Nephron (organoid): Measurements from ENCODE around the gene CCL17.

Experiments used
- H3K27ac Mint-ChIP-seq, 3 experiments: 2 replicates each; pipeline ENCODE4 v1.8.0; 2020; ENCODE audit warnings: mixed read lengths in 3 of 3, mild to moderate bottlenecking in 2 of 3, moderate library complexity in 1 of 3
- H3K27me3 Mint-ChIP-seq: 2 replicates; pipeline ENCODE4 v1.8.0; 2021; ENCODE audit warnings: low read depth, mild to moderate bottlenecking, moderate library complexity, mixed read lengths
- H3K36me3 Mint-ChIP-seq: 2 replicates; pipeline ENCODE4 v1.8.0; 2020; ENCODE audit warnings: low read depth, mixed read lengths
- H3K4me1 Mint-ChIP-seq: 2 replicates; pipeline ENCODE4 v1.8.0; 2020; ENCODE audit warnings: mixed read lengths
- H3K4me3 Mint-ChIP-seq, 3 experiments: 2 replicates each; pipeline ENCODE4 v1.8.0; 2020; ENCODE audit warnings: mild to moderate bottlenecking in 3 of 3, mixed read lengths in 3 of 3, moderate library complexity in 2 of 3
- H3K9me3 Mint-ChIP-seq: 2 replicates; pipeline ENCODE4 v1.8.0; 2020; ENCODE audit warnings: mixed read lengths
- TF ChIP-seq, protein P1 (sequence below), 3 experiments: fragments of 200-600 bp; sonication (generic); IDR thresholded peaks; one replicate each; pipeline ENCODE4 v1.5.0; 2021; ENCODE audit warnings: antibody characterized with exemption in 3 of 3; ENCODE audit not compliant: unreplicated experiment in 3 of 3

Gene CCL17

DNA sequence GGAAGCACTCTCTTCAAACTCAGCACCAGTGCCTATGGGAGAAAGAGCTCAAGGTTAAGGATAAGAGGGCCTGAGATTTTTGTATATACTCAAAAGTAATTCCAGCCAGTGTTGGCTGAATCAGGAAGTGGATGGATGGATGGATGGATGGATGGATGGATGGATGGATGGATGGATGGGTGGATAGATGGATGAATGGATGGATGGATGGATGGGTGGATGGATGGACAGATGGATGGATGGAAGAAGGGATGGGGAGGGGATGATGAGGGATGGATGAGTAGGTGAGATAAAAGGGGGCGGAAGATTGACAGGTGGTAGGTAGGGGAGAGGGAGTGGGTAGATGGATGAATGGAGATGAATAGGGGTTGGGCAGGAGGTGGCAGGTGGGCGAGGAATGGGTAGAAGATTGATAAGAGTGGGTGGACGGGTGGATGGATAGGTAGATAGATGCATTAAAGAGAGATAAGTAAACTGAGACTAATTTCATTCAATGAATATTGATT is 28.2 kb upstream of the CCL17 start:
- Mint-ChIP-seq H3K4me3 (no peak overlapping the region), H3K9me3 (no peaks in the 10 kb centered on the region), H3K4me1 (peaks cover 30% of the 10 kb centered on the region), H3K27me3 (peaks cover 2% of the 10 kb centered on the region), H3K27ac (peak overlapping the region in 1 of 3 experiments; percentile 13), H3K36me3 (peaks cover 3% of the 10 kb centered on the region)
- TF ChIP-seq, protein P1, sequence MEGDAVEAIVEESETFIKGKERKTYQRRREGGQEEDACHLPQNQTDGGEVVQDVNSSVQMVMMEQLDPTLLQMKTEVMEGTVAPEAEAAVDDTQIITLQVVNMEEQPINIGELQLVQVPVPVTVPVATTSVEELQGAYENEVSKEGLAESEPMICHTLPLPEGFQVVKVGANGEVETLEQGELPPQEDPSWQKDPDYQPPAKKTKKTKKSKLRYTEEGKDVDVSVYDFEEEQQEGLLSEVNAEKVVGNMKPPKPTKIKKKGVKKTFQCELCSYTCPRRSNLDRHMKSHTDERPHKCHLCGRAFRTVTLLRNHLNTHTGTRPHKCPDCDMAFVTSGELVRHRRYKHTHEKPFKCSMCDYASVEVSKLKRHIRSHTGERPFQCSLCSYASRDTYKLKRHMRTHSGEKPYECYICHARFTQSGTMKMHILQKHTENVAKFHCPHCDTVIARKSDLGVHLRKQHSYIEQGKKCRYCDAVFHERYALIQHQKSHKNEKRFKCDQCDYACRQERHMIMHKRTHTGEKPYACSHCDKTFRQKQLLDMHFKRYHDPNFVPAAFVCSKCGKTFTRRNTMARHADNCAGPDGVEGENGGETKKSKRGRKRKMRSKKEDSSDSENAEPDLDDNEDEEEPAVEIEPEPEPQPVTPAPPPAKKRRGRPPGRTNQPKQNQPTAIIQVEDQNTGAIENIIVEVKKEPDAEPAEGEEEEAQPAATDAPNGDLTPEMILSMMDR (IDR thresholded peaks at IDR 0.05; ENCODE audit: unreplicated experiment in 3 of 3): no peak

DNA sequence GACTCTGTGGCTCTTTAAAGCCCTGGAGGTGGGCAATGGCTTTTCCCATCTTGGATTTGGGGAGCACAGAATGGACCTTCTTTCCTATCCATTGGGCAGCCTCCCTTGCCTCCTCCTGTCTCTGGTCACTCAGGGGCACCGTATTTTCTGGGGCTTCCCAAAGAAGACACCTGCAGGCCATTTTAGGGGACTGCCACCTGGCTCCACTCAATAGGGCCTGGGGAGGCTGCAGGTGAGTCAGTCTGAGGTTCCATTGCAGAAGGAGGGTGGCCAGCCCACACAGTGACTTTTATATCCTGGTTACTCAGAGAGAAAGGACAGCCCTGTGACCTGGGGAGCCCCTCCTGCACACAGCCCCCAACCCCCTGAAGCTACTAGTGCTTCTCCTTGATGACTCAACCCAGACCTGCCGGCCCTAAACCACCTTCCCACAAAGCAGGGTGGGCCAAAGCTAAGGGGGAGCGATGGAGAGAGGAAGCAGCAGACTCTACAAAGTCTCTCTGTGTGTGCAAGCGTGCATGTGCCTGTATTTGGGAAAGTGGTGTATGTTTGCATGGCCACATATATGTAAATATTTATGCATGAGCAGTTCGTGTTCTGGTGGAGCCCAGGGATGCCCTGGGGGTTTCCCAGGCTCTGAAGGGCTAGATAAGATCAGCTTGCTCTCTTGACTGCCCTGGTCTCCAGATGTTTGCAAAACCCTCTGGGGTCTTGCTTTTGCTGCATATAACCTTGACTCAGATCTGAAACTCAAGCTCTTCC is 27.3 kb upstream of the CCL17 start:
- Mint-ChIP-seq H3K27ac (peak overlapping the region; percentile 28 to 77 (median 60)), H3K4me1 (peaks cover 30% of the 10 kb centered on the region), H3K9me3 (no peaks in the 10 kb centered on the region), H3K4me3 (no peak overlapping the region), H3K27me3 (no peaks in the 10 kb centered on the region), H3K36me3 (peaks cover 3% of the 10 kb centered on the region)
- TF ChIP-seq, protein P1 (IDR thresholded peaks at IDR 0.05; ENCODE audit: unreplicated experiment in 3 of 3): no peak

DNA sequence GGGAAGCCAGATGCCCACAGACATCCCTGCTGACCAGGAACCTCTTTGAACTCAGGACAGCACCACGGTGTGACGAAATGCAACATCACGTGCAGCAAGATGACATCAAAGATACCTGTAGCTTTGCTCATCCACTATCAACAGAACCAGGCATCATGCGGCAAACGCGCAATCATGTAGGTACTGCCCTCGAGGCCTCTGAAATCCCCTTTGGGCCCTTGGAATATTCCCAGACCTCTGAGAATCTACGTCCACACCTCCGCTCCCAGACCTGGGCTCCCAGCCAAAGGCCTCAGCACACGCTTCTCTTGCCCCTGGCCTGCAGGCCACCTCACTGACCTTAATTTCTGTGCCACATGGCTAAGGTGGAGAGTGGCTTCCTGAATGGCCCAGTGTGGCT is 25.0 kb upstream of the CCL17 start:
- H3K36me3 Mint-ChIP-seq: peaks cover 8% of the 10 kb centered on the region
- no peaks in the 10 kb centered on the region for H3K9me3 Mint-ChIP-seq
- H3K27ac Mint-ChIP-seq: peak overlapping the region in 1 of 3 experiments; percentile 69
- TF ChIP-seq, protein P1 (IDR thresholded peaks at IDR 0.05; ENCODE audit: unreplicated experiment in 3 of 3): no peak
- no peak overlapping the region for H3K4me3 Mint-ChIP-seq
- no peaks in the 10 kb centered on the region for H3K27me3 Mint-ChIP-seq
- peaks cover 27% of the 10 kb centered on the region for H3K4me1 Mint-ChIP-seq

GRCh38 chr16:57380671-57381462 is 23.7 kb upstream of the CCL17 start:
- Mint-ChIP-seq H3K9me3 (no peaks in the 10 kb centered on the region), H3K27me3 (no peaks in the 10 kb centered on the region), H3K36me3 (peaks cover 8% of the 10 kb centered on the region), H3K4me1 (peaks cover 25% of the 10 kb centered on the region), H3K27ac (no peak overlapping the region), H3K4me3 (no peak overlapping the region)
- TF ChIP-seq, protein P1 (IDR thresholded peaks at IDR 0.05; ENCODE audit: unreplicated experiment in 3 of 3): no peak

DNA sequence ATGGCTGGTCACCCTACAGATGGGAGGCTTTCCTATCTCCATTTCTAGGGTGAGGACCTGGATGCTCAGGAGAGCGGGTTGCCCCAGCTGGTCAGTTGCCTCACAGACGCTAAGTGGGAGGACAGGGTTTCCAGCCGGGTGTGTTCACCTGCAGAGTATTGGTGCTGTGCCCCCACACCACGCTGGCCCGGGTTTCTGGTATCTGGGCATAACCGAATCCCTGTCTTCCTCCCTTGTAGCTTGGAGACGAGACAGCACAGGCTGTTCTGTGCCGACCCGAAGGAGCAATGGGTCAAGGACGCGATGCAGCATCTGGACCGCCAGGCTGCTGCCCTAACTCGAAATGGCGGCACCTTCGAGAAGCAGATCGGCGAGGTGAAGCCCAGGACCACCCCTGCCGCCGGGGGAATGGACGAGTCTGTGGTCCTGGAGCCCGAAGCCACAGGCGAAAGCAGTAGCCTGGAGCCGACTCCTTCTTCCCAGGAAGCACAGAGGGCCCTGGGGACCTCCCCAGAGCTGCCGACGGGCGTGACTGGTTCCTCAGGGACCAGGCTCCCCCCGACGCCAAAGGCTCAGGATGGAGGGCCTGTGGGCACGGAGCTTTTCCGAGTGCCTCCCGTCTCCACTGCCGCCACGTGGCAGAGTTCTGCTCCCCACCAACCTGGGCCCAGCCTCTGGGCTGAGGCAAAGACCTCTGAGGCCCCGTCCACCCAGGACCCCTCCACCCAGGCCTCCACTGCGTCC is 22.6 kb upstream of the CCL17 start:
- TF ChIP-seq, protein P1 (IDR thresholded peaks at IDR 0.05; ENCODE audit: unreplicated experiment in 3 of 3): no peak
- H3K9me3 Mint-ChIP-seq: no peaks in the 10 kb centered on the region
- peaks cover 8% of the 10 kb centered on the region for H3K36me3 Mint-ChIP-seq
- H3K4me1 Mint-ChIP-seq: peaks cover 33% of the 10 kb centered on the region
- no peak overlapping the region for H3K27ac Mint-ChIP-seq
- H3K27me3 Mint-ChIP-seq: no peaks in the 10 kb centered on the region
- no peak overlapping the region for H3K4me3 Mint-ChIP-seq
